HG02852 (cell line): ENCODE measurements around the gene RBM7.

ENCODE experiments used
- ATAC-seq: cut with Tn5 transposase; IDR thresholded peaks from one replicate; pipeline ENCODE4 v1.9.1; 2021; ENCODE audit warnings: mild to moderate bottlenecking, moderate library complexity; ENCODE audit not compliant: unreplicated experiment

The RBM7 gene

GRCh38 chr11:114400216-114400914 is at the start of gene RBM7, which contains the start of gene C11orf71:
Gene RBM7 (plus strand): TSS chr11:114400666. CDS start chr11:114400672, 6 bp downstream.
Gene C11orf71 (minus strand): TSS chr11:114400511. CDS start chr11:114400331, 180 bp downstream.
- ATAC-seq = peak; percentile 86

GRCh38 chr11:114353443-114353842 is 47.0 kb upstream of the RBM7 start:
- ATAC-seq = no peak

GRCh38 chr11:114354076-114354475 is 46.4 kb upstream of the RBM7 start:
- no peak for ATAC-seq

- ATAC-seq = no peak
Observed at GRCh38 chr11:114358716-114359115, 41.8 kb upstream of the RBM7 start.

- no peak for ATAC-seq
Observed at GRCh38 chr11:114359342-114359741, 41.1 kb upstream of the RBM7 start.

- ATAC-seq = no peak
Observed at GRCh38 chr11:114362326-114362725, 38.1 kb upstream of the RBM7 start.

- ATAC-seq = no peak
Observed at GRCh38 chr11:114362958-114363357, 37.5 kb upstream of the RBM7 start.

- no peak for ATAC-seq
Observed at GRCh38 chr11:114366331-114367243, 33.9 kb upstream of the RBM7 start.

- no peak for ATAC-seq
Observed at GRCh38 chr11:114367244-114367957, 33.1 kb upstream of the RBM7 start.

- no peak for ATAC-seq
Observed at GRCh38 chr11:114368918-114369680, 31.4 kb upstream of the RBM7 start.

GRCh38 chr11:114375052-114375451 is 25.4 kb upstream of the RBM7 start:
- ATAC-seq = no peak

- ATAC-seq = no peak
Observed at GRCh38 chr11:114377612-114378267, 22.7 kb upstream of the RBM7 start.

- no peak for ATAC-seq
Observed at GRCh38 chr11:114379394-114380069, 20.9 kb upstream of the RBM7 start.

- no peak for ATAC-seq
Observed at GRCh38 chr11:114382509-114382908, 18.0 kb upstream of the RBM7 start.

- no peak for ATAC-seq
Observed at GRCh38 chr11:114384487-114384886, 16.0 kb upstream of the RBM7 start.

GRCh38 chr11:114386131-114386530 is 14.3 kb upstream of the RBM7 start:
- ATAC-seq = no peak

- ATAC-seq = no peak
Observed at GRCh38 chr11:114386545-114386944, 13.9 kb upstream of the RBM7 start.

- no peak for ATAC-seq
Observed at GRCh38 chr11:114392735-114393667, 7.5 kb upstream of the RBM7 start.
